Measurements from ENCODE around the gene GRIK4. TPM values are rescaled to one million over a fixed set of nuclear protein-coding genes. Genes with fewer than 3 reads are reported as not detected.

GRIK4 gene
- polyA plus RNA-seq, 1 of the 3 experiments (the other 2 are of a cell fraction) = 0.03 TPM

- TF ChIP-seq EP300 (IDR thresholded peaks at IDR 0.05; ENCODE audit: borderline replicate concordance in 1 of 2, low read depth in 1 of 2, low read length in 1 of 2) (no peak), RAD21 (IDR thresholded peaks at IDR 0.05; ENCODE audit: low read length) (no peak), JUND (IDR thresholded peaks at IDR 0.05) (no peak), MXI1 (IDR thresholded peaks at IDR 0.05; ENCODE audit: low read depth, low read length) (no peak), POLR2AphosphoS5 (IDR thresholded peaks at IDR 0.05; ENCODE audit: low read depth, low read length) (no peak), NFIC (IDR thresholded peaks at IDR 0.05; ENCODE audit: borderline replicate concordance) (no peak)
Measured at GRCh38 chr11:120695939-120696338, 184.4 kb downstream of the GRIK4 start (continued).

- Histone ChIP-seq H4K20me1 (ENCODE audit: insufficient read depth) (no peaks in the 10 kb centered on the region), H3K79me2 (ENCODE audit: insufficient read depth) (no peaks in the 10 kb centered on the region), H3K4me1 (ENCODE audit: control insufficient read depth in 1 of 2, insufficient read depth in 2 of 2, low read depth in 1 of 2, low read length in 1 of 2) (no peaks in the 10 kb centered on the region; a peak in 1 of 4 replicates), H2AFZ (ENCODE audit: low read depth) (no peak overlapping the region), H3K36me3 (replicated peaks in 1 of 2; ENCODE audit: control insufficient read depth in 1 of 2, insufficient read depth in 2 of 2, low read length in 1 of 2) (no peaks in the 10 kb centered on the region), H3F3A (replicated peaks; ENCODE audit: insufficient read depth) (no peaks in the 10 kb centered on the region), H3K9me3 (no peaks in the 10 kb centered on the region), H3K4me3 (ENCODE audit: low read depth in 2 of 2, low read length in 1 of 2) (no peak overlapping the region), H3K4me2 (no peak overlapping the region), H3K9me2 (no peaks in the 10 kb centered on the region), H3K27ac (ENCODE audit: low read depth in 2 of 2, low read length in 1 of 2) (no peak overlapping the region), H3K27me3 (ENCODE audit: insufficient read depth) (no peaks in the 10 kb centered on the region), H3K9ac (no peak overlapping the region)
- DNase-seq = no peak
- no peak for TF ChIP-seq FOXM1 (IDR thresholded peaks at IDR 0.05; ENCODE audit: low read depth)
- peak; percentile 33; the same call in 1 of the 2 replicates for TF ChIP-seq CTCF (IDR thresholded peaks at IDR 0.05)
- WGBS (ENCODE audit: low lambda C conversion rate) = 59% methylated on average over 10 of the region's 11 CpGs
- ChIA-PET CTCF (interaction anchor here (0.9 to 7.8 kb wide), 14 partner anchors 10 to 256 kb away, joined by 3 to 66 read pairs (median 6); partner anchors contain the start of gene GRIK4), POLR2A (no interaction called here)
Measured at GRCh38 chr11:120696597-120697218, 185.2 kb downstream of the GRIK4 start.

- Histone ChIP-seq H3K4me2 (no peak overlapping the region), H3K79me2 (ENCODE audit: insufficient read depth) (no peaks in the 10 kb centered on the region), H3K27ac (ENCODE audit: low read depth in 2 of 2, low read length in 1 of 2) (no peak overlapping the region), H4K20me1 (ENCODE audit: insufficient read depth) (no peaks in the 10 kb centered on the region), H2AFZ (ENCODE audit: low read depth) (no peak overlapping the region), H3K4me3 (ENCODE audit: low read depth in 2 of 2, low read length in 1 of 2) (no peak overlapping the region), H3K9me2 (no peaks in the 10 kb centered on the region), H3K9me3 (no peaks in the 10 kb centered on the region), H3F3A (replicated peaks; ENCODE audit: insufficient read depth) (no peaks in the 10 kb centered on the region), H3K36me3 (replicated peaks in 1 of 2; ENCODE audit: control insufficient read depth in 1 of 2, insufficient read depth in 2 of 2, low read length in 1 of 2) (no peaks in the 10 kb centered on the region), H3K9ac (no peak overlapping the region), H3K27me3 (ENCODE audit: insufficient read depth) (no peaks in the 10 kb centered on the region), H3K4me1 (ENCODE audit: control insufficient read depth in 1 of 2, insufficient read depth in 2 of 2, low read depth in 1 of 2, low read length in 1 of 2) (no peaks in the 10 kb centered on the region; a peak in 1 of 4 replicates)
- no CpG with 5 or more reads among the region's 6 CpGs for WGBS (ENCODE audit: low lambda C conversion rate)
- TF ChIP-seq RAD21 (IDR thresholded peaks at IDR 0.05; ENCODE audit: low read length) (peak; percentile 35; the same call in 1 of the 2 replicates), FOXM1 (IDR thresholded peaks at IDR 0.05; ENCODE audit: low read depth) (no peak)
- no peak for DNase-seq
- ChIA-PET CTCF (interaction anchor here (1.1 to 7.8 kb wide), 3 partner anchors 14 to 102 kb away, joined by 4 to 66 read pairs (median 8); no protein-coding TSS in a partner anchor), POLR2A (no interaction called here)
Measured at GRCh38 chr11:120698918-120699317, 187.4 kb downstream of the GRIK4 start.

Data from SK-N-SH (cell line).